Skin epidermis (tissue), 12 donors: Measurements from ENCODE around the gene CCDC157.
"Not testable (repeated sequence)": the region's sequence is repeated elsewhere in the genome, so short reads cannot be mapped to it uniquely, and the experiment has no call there.

Experiments
- H3K27ac ChIP-seq, 21 experiments: fragments of 200-600 bp; sonication (generic) in 11 of 21; one replicate each; pipeline ENCODE4 v1.5.0; 2020; ENCODE audit warnings: mild to moderate bottlenecking in 3 of 21, inconsistent platforms in 2 of 21, moderate library complexity in 2 of 21
- H3K4me3 ChIP-seq, 7 experiments: fragments of 200-600 bp; sonication (generic) in 2 of 7; one replicate each; pipeline ENCODE4 v1.5.0; 2020; ENCODE audit warnings: inconsistent platforms in 2 of 7, mild to moderate bottlenecking in 2 of 7, moderate library complexity in 1 of 7

Gene CCDC157

GRCh38 chr22:30325065-30325720, 31.6 kb upstream of the CCDC157 start:
- Histone ChIP-seq H3K27ac (peak overlapping the region; percentile 9 to 98 (median 94)), H3K4me3 (peak overlapping the region; percentile 87 to 100 (median 94))

- Histone ChIP-seq H3K4me3 (peak overlapping the region; percentile 87 to 100 (median 94)), H3K27ac (peak overlapping the region; percentile 9 to 98 (median 94))
Measured at GRCh38 chr22:30325724-30326254, 31.0 kb upstream of the CCDC157 start.

- peak overlapping the region; percentile 44 to 98 (median 94) for H3K27ac ChIP-seq
- H3K4me3 ChIP-seq = peak overlapping the region; percentile 87 to 100 (median 94)
Measured at GRCh38 chr22:30326255-30326705, 30.5 kb upstream of the CCDC157 start.

- Histone ChIP-seq H3K4me3 (peak within 1 kb of the TSS; percentile 87 to 100 (median 94)), H3K27ac (peak within 1 kb of the TSS; percentile 44 to 98 (median 94))
Measured at GRCh38 chr22:30326706-30327362, 30.0 kb upstream of the CCDC157 start, which contains the start of gene TBC1D10A. Gene TBC1D10A, minus strand, starts transcription at chr22:30326941. Its CDS starts 60 bp downstream, at chr22:30326881.

GRCh38 chr22:30327864-30328345, 28.9 kb upstream of the CCDC157 start:
- peak overlapping the region in 11 of 21 experiments; percentile 63 to 98 (median 85) for H3K27ac ChIP-seq

GRCh38 chr22:30328466-30329049, 28.2 kb upstream of the CCDC157 start:
- peak overlapping the region in 1 of 21 experiments; percentile 96 for H3K27ac ChIP-seq
- H3K4me3 ChIP-seq = no peak overlapping the region

More at GRCh38 chr22:30327864-30328345, 28.9 kb upstream of the CCDC157 start:
- H3K4me3 ChIP-seq = peak overlapping the region in 1 of 7 experiments; percentile 94

- Histone ChIP-seq H3K27ac (peak overlapping the region in 2 of 21 experiments; percentile 15 to 55), H3K4me3 (no peak overlapping the region)
Measured at GRCh38 chr22:30332551-30332950, 24.3 kb upstream of the CCDC157 start.

GRCh38 chr22:30332994-30333706, 23.7 kb upstream of the CCDC157 start:
- Histone ChIP-seq H3K27ac (peak overlapping the region in 2 of 21 experiments; percentile 15 to 55), H3K4me3 (no peak overlapping the region)

- Histone ChIP-seq H3K4me3 (no peak overlapping the region), H3K27ac (no peak overlapping the region)
Measured at GRCh38 chr22:30333707-30334087, 23.1 kb upstream of the CCDC157 start.

GRCh38 chr22:30334646-30335045, 22.2 kb upstream of the CCDC157 start:
- no peak overlapping the region for H3K27ac ChIP-seq
- no peak overlapping the region for H3K4me3 ChIP-seq

- H3K4me3 ChIP-seq = no peak overlapping the region
- no peak overlapping the region for H3K27ac ChIP-seq
Measured at GRCh38 chr22:30335236-30335635, 21.6 kb upstream of the CCDC157 start.

GRCh38 chr22:30336752-30337460, 19.9 kb upstream of the CCDC157 start:
- Histone ChIP-seq H3K27ac (no peak overlapping the region), H3K4me3 (no peak overlapping the region)

- Histone ChIP-seq H3K4me3 (no peak overlapping the region), H3K27ac (no peak overlapping the region)
Measured at GRCh38 chr22:30337461-30337778, 19.4 kb upstream of the CCDC157 start.

GRCh38 chr22:30338341-30338740, 18.5 kb upstream of the CCDC157 start:
- not testable (repeated sequence) for H3K4me3 ChIP-seq, H3K27ac ChIP-seq

- Histone ChIP-seq H3K27ac (no peak overlapping the region), H3K4me3 (no peak overlapping the region)
Measured at GRCh38 chr22:30338802-30339201, 18.0 kb upstream of the CCDC157 start.

- Histone ChIP-seq H3K27ac (peak overlapping the region in 4 of 21 experiments; percentile 14 to 37 (median 23)), H3K4me3 (no peak overlapping the region)
Measured at GRCh38 chr22:30340911-30341685, 15.7 kb upstream of the CCDC157 start.

- Histone ChIP-seq H3K27ac (peak overlapping the region in 1 of 21 experiments; percentile 19), H3K4me3 (no peak overlapping the region)
Measured at GRCh38 chr22:30344447-30345200, 12.2 kb upstream of the CCDC157 start.
